ACC112 (cell line): ENCODE results near the gene STX8.

Source experiments
- H2AFZ ChIP-seq: fragments of 200-600 bp; sonication (generic); one replicate; pipeline ENCODE4 v1.6.0; 2017; ENCODE audit warnings: antibody characterized with exemption, low read length; ENCODE audit not compliant: unreplicated experiment
- H3K27ac ChIP-seq: fragments of 200-600 bp; sonication (generic); 2 replicates; pipeline ENCODE4 v1.5.1; 2014; ENCODE audit warnings: low read depth, mild to moderate bottlenecking, antibody characterized with exemption, low read length, moderate library complexity
- H3K27me3 ChIP-seq: fragments of 200-600 bp; sonication (generic); 2 replicates; pipeline ENCODE4 v1.6.1; 2014; ENCODE audit warnings: mild to moderate bottlenecking, antibody characterized with exemption, low read length, moderate library complexity, mixed read lengths; ENCODE audit not compliant: insufficient read depth
- H3K36me3 ChIP-seq: fragments of 200-600 bp; sonication (generic); 2 replicates; pipeline ENCODE4 v1.6.1; 2016; ENCODE audit warnings: mild to moderate bottlenecking, antibody characterized with exemption, low read length, moderate library complexity, mixed read lengths; ENCODE audit not compliant: insufficient read depth
- H3K4me1 ChIP-seq: fragments of 200-600 bp; sonication (generic); one replicate; pipeline ENCODE4 v1.6.1; 2016; ENCODE audit warnings: low read length, mixed read lengths; ENCODE audit not compliant: insufficient read depth, unreplicated experiment, control insufficient read depth
- H3K4me3 ChIP-seq: fragments of 200-600 bp; sonication (generic); 2 replicates; pipeline ENCODE4 v1.5.1; 2014; ENCODE audit warnings: mild to moderate bottlenecking, low read depth, low read length
- H3K79me2 ChIP-seq: fragments of 200-600 bp; sonication (generic); one replicate; pipeline ENCODE4 v1.6.0; 2016; ENCODE audit warnings: low read length; ENCODE audit not compliant: control insufficient read depth, unreplicated experiment, insufficient read depth

The STX8 gene

DNA sequence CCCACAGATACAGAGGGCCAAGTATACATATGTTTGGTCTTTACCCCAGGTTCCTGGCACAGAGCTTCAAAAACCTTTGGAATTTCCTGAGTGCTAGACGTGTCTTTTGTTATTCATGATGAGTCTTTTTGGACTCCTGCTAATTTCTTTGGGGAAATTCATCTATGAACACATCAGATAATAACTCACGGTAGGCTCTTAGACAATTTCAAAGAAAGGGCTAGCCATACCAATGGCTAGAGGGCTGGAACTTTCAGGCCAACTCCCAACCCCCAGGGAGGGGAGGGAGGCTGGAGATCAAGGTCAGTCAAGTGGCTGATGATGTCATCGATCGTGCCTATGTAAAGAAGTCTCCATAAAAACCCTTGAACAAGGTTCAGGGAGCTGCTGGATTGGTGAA lies 101.9 kb downstream of the STX8 start:
- Histone ChIP-seq H3K36me3 (no peaks in the 10 kb centered on the region), H3K4me3 (no peak overlapping the region), H3K79me2 (no peaks in the 10 kb centered on the region), H3K27ac (peak overlapping the region; percentile 20; the same call in 1 of the 2 replicates), H3K27me3 (no peaks in the 10 kb centered on the region), H3K4me1 (peaks cover 16% of the 10 kb centered on the region), H2AFZ (no peak overlapping the region)

- no peak overlapping the region for H2AFZ ChIP-seq
Observed at GRCh38 chr17:9472541-9472940, 103.1 kb downstream of the STX8 start.

GRCh38 chr17:9472094-9472493 lies 103.5 kb downstream of the STX8 start:
- no peak overlapping the region for H3K27ac ChIP-seq
- no peak overlapping the region for H3K4me3 ChIP-seq
- no peaks in the 10 kb centered on the region for H3K79me2 ChIP-seq
- no peaks in the 10 kb centered on the region for H3K27me3 ChIP-seq
- no peak overlapping the region for H2AFZ ChIP-seq
- H3K36me3 ChIP-seq: no peaks in the 10 kb centered on the region
- H3K4me1 ChIP-seq: peaks cover 16% of the 10 kb centered on the region

More at GRCh38 chr17:9472541-9472940, 103.1 kb downstream of the STX8 start:
- no peak overlapping the region for H3K4me3 ChIP-seq
- H3K4me1 ChIP-seq: peaks cover 16% of the 10 kb centered on the region
- no peaks in the 10 kb centered on the region for H3K36me3 ChIP-seq
- H3K27me3 ChIP-seq: no peaks in the 10 kb centered on the region
- H3K79me2 ChIP-seq: no peaks in the 10 kb centered on the region
- H3K27ac ChIP-seq: no peak overlapping the region

- H3K27me3 ChIP-seq: no peaks in the 10 kb centered on the region
- H3K4me3 ChIP-seq: no peak overlapping the region
- H3K36me3 ChIP-seq: no peaks in the 10 kb centered on the region
- H3K79me2 ChIP-seq: no peaks in the 10 kb centered on the region
- peaks cover 17% of the 10 kb centered on the region for H3K4me1 ChIP-seq
- no peak overlapping the region for H2AFZ ChIP-seq
- no peak overlapping the region for H3K27ac ChIP-seq
Observed at GRCh38 chr17:9470171-9470570, 105.4 kb downstream of the STX8 start.

DNA sequence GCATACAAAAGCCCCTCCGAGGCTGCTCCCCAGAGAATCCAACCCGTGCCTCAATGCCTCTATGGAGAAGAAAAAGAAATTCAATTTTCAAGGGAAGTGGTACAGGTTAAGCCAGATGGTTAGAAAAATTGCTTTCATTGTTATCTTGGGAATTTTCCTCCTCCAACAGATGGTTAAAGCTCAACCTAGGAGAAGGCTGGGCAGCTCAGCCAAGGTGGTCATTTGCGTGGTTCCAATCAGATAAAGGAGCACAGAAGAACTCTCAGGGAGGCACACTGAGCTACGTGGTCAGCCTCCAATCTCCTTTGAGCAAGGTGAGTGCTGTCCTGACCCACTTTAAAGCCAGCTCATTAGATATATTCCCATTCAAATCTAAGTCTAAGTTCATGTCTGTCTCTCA lies 106.7 kb downstream of the STX8 start:
- Histone ChIP-seq H3K4me3 (no peak overlapping the region), H3K27ac (no peak overlapping the region), H3K79me2 (no peaks in the 10 kb centered on the region), H3K27me3 (no peaks in the 10 kb centered on the region), H3K4me1 (peaks cover 16% of the 10 kb centered on the region), H3K36me3 (no peaks in the 10 kb centered on the region), H2AFZ (no peak overlapping the region)

DNA sequence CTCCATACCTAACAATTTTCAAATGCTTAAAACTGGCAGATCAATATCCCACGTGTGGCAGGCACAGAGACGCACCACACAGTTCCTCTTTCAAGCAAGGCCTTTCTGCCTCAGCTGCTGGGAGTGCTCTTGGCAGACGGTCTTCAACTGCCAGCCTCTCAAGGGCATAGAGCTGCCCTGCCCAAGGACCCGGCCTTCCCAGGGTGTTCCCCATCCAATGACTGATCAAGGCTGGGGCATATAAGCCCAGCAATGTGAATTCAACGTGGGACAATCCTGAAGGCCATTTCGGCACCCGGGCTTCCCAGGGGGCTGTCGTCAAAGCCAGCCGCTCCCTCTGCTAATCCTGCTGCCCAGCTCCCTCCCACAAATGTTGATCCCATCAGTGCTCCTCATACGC lies 107.1 kb downstream of the STX8 start:
- no peak overlapping the region for H3K4me3 ChIP-seq
- H3K27ac ChIP-seq: no peak overlapping the region
- no peaks in the 10 kb centered on the region for H3K27me3 ChIP-seq
- H3K4me1 ChIP-seq: peaks cover 12% of the 10 kb centered on the region
- no peaks in the 10 kb centered on the region for H3K36me3 ChIP-seq
- no peaks in the 10 kb centered on the region for H3K79me2 ChIP-seq
- H2AFZ ChIP-seq: no peak overlapping the region

GRCh38 chr17:9467518-9467917 lies 108.1 kb downstream of the STX8 start:
- Histone ChIP-seq H3K36me3 (no peaks in the 10 kb centered on the region), H3K4me3 (no peak overlapping the region)

DNA sequence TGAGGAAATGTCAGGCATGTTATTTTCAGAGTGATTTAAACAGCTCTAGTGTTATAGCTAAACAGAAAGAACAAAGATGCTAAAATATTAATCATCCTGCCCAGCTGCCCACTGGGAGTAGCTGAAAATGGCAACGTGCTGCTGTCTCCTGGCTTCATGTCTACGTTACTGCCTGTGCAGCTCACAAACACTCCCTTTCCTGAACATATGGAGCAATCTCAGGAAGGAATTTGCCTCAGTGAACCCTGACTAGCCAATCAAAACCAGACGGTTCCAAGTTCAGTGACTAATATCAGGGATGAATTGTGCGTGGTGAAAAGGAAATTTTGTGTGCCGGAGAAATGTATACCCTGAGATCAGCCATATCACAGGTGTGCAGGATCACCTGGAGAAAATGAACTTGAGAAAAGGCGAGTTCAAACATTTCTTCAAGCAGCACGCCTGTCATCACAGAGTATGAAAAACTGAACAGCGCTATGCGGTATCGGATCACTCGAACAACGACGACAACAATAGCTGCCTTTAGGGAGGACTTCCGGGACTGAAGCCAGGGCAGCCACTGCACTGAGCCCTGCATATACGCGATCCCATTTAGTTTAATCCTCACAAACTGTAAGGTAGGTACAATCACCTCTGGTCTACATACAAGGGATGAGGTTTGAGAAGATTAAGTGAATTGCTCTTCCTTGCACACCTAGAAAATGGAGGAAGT lies 110.3 kb downstream of the STX8 start:
- Histone ChIP-seq H3K27me3 (no peaks in the 10 kb centered on the region), H3K36me3 (no peaks in the 10 kb centered on the region), H3K27ac (no peak overlapping the region), H3K79me2 (no peaks in the 10 kb centered on the region), H2AFZ (no peak overlapping the region), H3K4me1 (peaks cover 4% of the 10 kb centered on the region), H3K4me3 (no peak overlapping the region)

More at GRCh38 chr17:9467518-9467917, 108.1 kb downstream of the STX8 start:
- Histone ChIP-seq H3K4me1 (peaks cover 8% of the 10 kb centered on the region), H3K79me2 (no peaks in the 10 kb centered on the region), H3K27me3 (no peaks in the 10 kb centered on the region), H3K27ac (no peak overlapping the region), H2AFZ (no peak overlapping the region)

DNA sequence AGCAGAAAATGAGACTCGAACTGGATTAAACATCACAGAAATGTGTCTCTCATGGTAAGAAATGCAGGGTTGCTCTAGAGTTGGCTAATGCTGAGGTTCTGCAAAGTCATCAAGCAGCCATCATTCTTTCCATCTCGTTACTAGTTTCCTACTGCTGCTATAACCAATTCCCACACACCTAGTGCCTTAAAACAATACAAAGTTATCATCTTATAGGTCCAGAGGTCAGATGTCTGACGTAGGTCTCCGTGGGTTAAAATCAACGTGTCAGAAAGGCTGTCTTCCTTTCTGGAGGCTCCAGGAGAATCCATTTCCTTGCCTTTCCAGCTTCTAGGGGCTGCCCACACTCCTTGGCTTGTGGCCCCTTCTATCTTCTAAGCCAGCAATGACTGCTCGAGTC lies 118.6 kb downstream of the STX8 start:
- Histone ChIP-seq H3K79me2 (no peaks in the 10 kb centered on the region), H3K4me1 (no peaks in the 10 kb centered on the region), H3K27me3 (no peaks in the 10 kb centered on the region), H3K27ac (no peak overlapping the region), H2AFZ (no peak overlapping the region), H3K4me3 (no peak overlapping the region), H3K36me3 (no peaks in the 10 kb centered on the region)

DNA sequence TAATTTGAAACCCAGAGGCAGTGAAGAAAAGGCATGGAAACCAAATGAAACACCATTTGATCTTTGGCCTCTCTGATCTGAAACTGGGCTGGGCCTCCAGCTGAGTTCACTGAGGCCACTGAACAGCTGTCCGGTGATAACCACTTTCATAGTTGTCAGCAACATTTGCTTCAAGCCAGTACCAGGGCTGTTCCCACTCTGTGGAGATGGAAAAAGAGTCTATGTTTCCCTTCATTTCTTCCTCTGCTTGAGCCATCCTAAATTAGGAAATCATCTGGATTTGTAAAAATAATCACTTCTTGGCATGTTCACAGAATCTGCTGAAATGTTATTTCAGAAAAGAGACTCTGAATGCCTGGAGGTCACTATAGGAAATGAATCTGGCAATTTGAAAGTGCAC lies 119.3 kb downstream of the STX8 start:
- Histone ChIP-seq H3K4me3 (no peak overlapping the region), H2AFZ (no peak overlapping the region), H3K36me3 (no peaks in the 10 kb centered on the region), H3K4me1 (no peaks in the 10 kb centered on the region), H3K27me3 (no peaks in the 10 kb centered on the region), H3K79me2 (no peaks in the 10 kb centered on the region), H3K27ac (no peak overlapping the region)

GRCh38 chr17:9451934-9452333 lies 123.7 kb downstream of the STX8 start:
- Histone ChIP-seq H3K27ac (no peak overlapping the region), H3K4me1 (no peaks in the 10 kb centered on the region), H3K4me3 (no peak overlapping the region), H2AFZ (no peak overlapping the region), H3K36me3 (no peaks in the 10 kb centered on the region), H3K79me2 (no peaks in the 10 kb centered on the region), H3K27me3 (no peaks in the 10 kb centered on the region)
